GM11168 (cell line): Measurements from ENCODE around the gene CACYBP.

Experiments
- in situ Hi-C: fragments of 300-500 bp; cut with MboI; formaldehyde crosslinking; loops from one replicate; pipeline ENCODE4 v1.12.0; 2022; ENCODE audit warnings: low sequenced_read_pairs; ENCODE audit not compliant: unreplicated experiment

CACYBP gene, protein sequence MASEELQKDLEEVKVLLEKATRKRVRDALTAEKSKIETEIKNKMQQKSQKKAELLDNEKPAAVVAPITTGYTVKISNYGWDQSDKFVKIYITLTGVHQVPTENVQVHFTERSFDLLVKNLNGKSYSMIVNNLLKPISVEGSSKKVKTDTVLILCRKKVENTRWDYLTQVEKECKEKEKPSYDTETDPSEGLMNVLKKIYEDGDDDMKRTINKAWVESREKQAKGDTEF

DNA sequence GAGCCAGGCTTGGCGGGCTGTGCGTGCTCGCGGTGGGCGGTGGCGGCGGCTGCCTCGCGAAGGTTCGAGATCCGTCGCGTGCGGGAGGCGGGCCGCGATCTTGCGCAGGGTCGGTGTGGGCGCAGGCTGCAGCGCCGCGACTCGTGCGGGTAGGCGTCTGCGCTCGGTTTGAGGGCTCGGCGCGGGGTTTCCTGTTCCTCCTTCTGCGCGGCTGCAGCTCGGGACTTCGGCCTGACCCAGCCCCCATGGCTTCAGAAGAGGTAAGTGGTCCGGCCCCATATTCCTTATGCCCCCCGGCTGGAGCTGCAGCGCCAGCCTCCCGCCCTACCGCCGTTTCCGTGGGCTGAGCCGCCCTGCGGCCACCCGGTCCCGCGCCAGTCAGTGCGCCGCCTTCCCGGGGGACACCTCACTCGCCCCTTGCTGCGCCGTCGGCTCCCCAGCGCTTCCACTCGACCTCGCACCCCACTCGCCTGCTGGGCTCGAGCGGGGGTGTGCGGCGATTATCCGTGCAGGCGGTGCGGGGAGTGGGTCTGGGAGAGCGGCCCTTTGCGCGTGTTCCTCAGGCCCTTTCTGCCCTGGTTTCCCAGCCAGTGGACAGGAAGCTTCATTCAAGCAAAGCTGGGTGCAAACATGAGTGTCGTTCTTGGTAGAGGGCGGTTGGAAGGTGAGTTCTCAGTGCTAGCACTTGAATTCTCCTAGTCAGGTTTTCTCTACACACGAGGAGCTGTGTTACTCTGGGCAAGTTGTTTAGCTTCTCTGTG lies at the start of gene CACYBP:
Gene CACYBP, plus strand, starts transcription at position 12 of the 761 bp plus-strand sequence. Its CDS starts 234 bp downstream, at position 246.
- in situ Hi-C loops: loop anchor here (25.0 kb wide), 1 partner anchor 188 kb away; no protein-coding TSS in a partner anchor

DNA sequence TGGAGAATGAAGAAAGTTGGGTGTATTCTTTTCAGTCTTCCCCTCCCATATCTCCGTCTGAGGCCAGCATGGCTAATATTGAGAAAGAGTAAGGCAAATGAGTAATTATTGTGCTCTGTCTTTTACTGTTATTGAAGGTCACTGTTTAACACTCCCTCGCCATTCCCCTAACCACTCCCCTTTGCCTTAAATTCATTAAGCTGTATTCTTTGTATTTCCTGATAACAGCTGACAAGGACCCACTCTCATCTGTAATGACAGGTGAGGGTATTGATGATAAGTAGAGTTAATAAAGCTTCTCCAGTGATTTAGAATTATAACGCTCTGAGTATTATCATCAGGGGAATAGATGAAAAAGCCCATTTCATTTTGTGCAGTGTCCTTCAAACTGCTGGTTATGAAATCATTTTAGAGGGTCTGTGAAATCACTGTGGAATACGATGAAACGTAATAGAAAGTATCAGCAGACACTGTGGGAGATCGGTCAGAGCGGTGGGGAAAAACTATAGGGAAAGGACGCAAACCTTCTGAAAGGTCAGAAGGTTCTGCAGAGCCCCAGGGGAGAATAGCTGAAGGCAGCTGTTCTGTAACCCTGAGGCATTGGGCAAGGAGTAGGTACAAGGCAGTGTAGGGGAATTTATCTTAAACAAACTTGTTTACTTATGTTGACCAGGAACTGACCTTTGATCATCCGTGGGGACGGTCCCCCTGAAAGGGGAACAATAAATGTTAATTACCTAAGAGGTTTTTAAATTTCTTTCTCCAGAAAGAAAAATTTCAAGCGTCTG lies 46.3 kb upstream of the CACYBP start:
- in situ Hi-C loops: no loop called here

DNA sequence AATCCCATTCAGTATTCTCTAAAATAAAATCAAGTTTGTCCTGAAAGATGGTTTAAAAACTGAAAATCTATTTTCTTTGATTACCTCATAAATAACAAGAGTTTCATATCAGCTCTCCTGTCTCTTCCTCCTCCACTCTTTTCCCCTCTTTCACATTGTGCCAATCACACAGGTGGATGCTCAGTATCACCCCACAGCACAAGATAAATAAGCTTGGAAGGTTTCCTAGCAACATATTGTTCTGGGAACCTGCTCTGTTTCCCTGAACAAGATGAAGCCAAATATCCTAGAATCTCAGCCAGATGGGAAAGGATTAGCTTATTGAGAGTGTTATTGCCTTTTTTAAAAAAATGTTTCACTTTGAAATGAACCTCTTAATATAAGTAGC lies 45.7 kb upstream of the CACYBP start:
- in situ Hi-C loops: no loop called here

DNA sequence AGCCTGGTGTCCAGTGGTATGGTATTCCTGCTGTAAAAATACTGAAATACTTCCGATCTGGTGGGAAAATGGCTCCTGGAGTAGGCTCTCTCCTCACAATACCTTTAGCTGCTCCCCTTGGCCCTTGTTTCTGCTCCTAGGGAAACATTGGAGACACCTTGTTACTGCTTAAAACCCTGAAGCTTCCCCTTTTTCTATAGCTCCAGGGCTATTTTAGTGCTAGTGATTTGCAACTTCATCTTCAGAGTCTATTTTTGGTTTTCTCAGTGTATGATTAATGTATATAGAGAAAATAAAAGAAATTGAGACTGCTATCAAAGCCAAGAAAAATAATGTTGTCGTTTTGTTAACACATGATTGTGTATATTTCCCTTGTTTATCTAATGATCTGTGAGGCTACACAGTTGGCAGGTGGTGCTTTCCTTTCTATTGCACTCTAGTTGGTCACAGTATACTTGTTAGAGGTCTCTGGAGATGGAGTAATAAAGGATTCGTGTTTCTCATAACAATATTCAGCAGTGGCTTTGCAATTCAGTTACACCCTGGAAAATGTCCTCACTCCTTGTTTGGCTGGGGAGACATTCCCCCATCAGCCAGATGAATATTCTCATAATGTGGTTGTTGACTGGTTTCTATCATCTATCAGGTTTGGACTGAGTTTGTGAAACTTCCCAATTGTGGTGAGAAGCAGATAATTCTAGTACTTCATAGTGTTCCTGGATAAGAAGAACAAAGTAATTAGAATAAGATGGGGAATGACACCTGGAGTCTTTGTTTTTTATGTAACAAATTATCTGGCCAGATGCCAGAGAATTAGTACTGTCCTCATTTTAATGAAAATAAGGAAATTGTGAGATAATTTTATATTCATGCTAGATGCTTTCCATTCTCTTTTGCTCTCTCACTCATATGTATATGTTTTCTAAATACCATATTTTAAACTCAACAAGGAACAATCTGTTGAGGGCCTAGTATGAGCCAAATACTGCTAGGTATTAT lies 44.8 kb upstream of the CACYBP start:
- in situ Hi-C loops: no loop called here

DNA sequence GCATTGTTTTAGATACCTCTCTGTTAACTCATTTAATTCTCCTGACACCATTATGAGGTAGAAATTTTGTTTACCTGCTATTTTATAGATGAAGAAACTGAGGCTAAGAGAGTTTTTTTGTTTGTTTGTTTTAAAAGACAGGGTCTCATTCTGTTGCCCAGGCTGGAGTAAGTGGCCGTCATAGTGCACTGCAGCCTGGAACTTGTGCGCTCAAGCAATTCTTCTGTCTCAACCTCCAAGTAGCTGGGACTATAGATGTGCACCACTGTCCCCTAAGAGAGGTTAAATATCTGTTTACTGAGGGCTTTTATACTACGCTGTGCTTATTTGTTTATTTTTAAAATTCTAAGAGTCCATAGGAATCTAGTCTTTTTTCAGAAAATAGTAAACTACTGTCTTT lies 43.7 kb upstream of the CACYBP start:
- in situ Hi-C loops: no loop called here

DNA sequence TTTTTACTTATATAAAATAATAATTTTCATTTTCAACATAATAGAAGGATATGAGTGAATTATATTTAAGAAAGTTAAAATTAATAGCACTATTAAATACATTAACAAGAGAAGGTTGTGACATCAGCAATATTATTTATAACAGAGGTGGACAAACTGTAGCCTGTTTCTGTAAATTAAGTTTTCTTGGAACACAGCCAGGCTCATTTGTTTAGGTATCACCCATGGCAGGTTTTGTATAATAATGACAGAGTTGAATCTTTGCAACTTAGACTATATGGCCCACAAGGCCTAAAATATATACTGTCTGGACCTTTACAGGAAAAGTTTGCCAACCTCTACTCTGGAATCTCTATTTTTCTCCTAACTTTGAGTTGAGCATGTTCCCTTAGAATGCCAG lies 42.8 kb upstream of the CACYBP start:
- in situ Hi-C loops: no loop called here

DNA sequence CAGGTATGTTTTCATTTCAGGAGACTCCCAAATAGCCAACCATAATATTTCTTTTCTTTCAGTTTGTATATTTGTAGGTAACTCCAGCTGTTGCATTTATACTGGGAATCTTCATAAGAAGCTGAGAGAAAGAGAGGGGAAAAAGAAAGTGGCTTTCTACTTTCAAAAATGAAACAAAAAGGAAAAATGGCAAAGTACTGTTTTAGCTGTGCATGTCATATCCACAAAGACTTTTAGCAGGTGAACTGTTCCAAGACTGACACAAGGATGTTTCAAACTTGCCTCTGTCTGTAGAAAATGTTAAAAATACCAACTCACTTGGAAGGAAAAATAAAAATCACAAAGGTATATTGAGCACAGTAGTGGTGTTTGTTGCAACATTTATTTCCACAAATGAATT lies 41.9 kb upstream of the CACYBP start:
- in situ Hi-C loops: no loop called here

DNA sequence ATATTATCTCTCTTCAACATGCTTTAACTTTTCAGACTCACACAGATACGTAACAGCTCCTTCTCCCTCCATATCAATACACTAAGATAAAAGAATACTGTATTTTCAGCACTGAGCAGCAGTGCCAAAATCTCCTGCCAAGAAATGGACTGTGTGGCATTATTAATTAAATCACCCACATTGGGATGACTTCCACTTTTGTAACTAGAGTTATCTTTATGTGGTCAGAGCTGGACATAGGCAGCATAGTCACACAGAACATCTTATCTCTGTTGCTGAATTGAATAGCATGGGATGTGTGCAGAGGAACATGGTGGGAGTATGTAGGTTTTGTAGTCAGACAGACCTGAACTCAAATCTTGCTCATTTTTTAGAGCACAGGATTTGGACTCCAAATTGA lies 41.4 kb upstream of the CACYBP start:
- in situ Hi-C loops: no loop called here

DNA sequence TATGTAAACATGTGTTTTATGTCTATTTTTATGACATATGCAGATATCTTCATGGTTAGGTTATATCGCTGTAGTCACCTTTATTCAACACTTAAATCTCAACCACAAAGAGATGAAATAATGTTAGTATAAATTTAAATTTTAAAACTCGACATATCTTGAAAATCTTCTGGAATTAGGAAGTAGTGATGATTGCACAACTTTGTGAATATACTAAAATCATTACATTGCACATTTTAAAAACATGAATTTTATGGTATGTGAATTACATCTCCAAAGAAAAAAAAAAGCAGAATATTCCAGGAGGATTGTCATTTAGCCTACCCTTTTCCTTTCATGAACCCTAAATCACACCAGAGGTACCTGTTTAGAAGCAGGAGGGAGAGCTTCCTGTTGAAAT lies 39.4 kb upstream of the CACYBP start:
- in situ Hi-C loops: no loop called here

DNA sequence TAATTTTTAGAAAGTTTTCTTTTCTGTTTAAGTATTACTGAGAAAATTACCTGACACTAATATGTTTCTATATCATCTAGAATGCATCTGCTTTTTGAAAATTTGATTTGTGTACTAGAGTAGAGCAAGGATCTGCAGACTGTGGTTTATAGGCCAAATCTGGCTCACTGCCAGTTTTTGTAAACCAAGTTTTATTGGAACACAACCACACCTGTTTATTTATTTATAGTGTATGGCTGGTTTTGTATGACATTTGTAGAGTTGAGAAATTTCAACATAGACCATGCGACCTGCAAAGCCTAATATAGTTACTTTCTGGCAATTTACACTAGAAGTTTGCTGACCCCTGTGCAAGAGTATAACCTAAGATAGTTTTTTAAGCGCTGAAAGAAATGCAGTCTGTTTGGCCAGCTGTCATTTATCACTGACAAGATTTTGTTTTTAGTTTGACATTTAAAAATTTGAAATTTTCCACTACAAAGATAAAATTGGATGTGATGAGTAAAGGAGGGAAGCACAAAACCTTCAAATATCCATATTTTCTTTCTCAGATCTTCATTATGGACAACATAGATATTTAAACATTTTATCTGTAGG lies 36.1 kb upstream of the CACYBP start:
- in situ Hi-C loops: no loop called here

DNA sequence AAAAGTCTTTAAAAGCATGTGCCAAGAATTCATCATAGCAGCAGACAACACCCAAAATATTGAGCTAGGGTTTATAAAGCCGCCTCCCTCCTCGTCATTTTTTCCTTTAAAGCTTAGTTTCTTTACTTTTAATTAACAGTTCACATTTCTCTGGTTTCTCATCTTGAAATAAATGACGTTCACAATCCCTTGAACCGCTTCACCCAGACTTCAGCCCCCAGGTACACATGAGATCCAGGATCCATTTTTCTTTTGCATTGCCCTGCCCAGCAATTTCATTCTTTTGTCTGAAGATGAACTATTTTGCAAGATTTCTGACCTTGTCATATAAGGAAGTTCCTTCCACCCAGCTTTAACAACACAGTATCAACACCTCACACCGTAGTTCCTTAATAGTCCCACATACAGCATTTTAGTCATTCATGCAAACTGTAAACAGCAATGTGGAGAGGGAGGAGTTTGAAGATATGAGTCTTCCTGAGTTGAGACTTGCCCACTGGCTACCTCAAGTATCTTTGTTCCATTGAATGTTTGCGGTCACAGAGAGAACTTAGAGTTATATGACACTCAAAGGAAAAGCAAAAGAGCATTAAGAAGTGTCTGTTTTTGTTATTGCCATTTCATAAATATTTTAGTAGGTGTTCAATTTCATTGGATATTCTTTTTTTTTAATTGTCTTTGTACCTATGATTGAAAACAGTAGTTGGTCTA lies 35.3 kb upstream of the CACYBP start:
- in situ Hi-C loops: no loop called here

DNA sequence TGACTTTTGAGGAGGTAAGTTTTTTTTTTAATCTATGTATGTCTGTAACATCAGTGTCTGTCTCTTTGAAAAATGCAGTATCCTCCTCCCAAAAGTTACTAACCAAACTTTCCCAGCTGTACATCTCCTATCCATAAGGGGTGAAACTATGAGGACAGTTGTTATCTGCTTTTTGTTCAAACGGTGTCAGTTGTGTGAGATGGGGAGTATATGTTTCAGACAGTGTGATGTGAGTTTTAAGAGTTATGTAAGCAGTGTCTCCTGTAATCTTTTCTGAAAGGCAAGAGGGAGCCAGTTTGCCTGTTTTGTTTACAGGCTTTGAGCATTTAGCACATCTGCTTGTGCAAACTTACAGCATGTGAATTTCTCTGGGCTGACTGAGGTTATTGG lies 34.8 kb upstream of the CACYBP start:
- in situ Hi-C loops: no loop called here

DNA sequence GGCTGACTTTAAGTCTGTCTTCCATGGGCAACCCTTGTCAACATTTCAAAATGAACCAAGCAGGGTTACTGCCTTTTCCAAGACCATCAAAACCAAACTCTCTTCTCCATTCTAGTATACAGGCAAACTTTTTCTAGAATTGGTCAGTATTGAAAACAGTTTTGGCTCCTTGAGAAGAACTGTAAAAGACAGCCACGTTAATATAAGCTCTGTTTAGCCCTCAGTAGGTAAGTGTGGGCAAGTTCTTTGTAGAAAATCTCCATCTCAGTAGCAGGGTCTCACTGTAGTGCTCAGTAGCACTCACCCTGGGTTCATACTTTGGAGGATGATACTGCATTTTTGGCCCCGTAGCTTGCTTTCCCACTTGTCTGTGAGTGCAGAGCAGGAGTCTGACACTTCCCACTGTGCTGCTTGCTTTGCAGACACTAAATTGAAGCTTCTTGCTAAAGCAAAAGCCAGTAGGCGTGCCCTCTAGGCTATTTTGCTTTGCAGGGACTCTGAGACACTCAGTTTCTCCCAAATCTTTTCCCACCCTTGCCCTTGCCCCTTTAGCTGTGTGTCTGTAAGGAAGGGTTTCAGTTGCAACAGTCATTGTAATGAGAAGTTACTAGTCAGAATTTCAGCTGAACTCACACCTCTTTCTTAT lies 34.3 kb upstream of the CACYBP start:
- in situ Hi-C loops: no loop called here

DNA sequence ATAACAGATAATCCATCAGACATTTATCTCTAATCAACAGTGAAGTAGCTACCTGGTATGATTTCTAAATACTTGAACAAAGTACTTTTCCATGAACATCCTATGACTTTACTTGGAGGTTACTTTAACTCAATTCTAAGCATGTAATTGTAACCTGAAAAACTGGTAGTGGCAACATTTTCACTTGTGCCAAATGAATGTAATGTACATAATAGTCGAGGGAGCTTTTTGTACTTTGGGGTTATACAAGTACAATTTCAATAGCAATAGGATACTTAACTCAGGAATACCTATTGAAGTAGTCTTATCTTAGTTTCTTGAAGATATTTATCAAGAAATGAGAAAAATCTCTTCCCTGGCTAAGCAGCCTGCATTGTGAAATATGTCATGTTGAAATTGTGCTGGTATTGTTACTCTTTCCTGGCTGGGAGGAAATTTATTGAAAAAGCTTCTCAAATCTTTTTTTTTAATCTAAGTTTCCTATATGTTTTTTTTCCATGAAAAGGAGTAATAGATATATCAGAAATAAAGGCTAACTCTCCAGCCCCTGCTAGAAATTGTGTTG lies 33.7 kb upstream of the CACYBP start:
- in situ Hi-C loops: no loop called here

DNA sequence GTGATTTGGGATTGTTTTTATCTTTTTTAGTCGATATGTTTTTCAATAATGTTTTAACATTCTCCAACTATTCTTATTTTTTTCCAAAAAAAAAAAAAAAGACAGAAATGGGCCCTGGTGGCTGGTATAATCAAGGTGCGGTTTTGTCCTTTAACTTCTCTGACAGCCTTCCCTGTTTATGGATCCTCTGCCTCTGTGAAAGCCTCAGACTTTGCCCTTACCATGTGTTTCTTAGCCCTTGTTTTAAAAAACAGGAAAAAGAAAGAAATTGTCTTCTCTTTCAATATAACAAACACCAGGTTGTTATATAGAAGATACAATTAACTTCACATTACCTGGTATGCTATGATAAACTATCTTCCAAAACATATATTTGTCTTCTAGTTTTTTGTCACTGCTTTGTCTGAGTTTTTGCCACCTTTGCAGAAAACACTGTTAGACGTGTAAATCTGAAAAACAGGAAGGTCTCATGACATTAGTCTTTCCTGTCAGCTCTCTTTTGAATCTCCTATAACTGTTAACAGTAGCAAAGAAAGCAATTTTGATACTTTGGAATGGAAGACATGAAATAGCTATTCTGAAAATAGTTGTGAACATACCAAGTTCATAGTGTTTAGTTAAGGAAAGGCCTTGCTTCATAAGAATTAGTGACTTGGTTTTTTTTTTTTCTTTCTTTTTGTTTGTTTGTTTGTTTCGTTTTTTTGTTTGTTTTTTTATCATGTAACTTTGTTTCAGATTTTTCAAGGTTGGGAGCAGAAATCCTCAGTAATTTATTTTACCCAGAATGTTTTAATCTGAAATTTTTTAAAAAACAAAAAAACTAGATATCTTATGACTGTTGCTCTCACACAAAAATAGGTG lies 31.7 kb upstream of the CACYBP start:
- in situ Hi-C loops: no loop called here

DNA sequence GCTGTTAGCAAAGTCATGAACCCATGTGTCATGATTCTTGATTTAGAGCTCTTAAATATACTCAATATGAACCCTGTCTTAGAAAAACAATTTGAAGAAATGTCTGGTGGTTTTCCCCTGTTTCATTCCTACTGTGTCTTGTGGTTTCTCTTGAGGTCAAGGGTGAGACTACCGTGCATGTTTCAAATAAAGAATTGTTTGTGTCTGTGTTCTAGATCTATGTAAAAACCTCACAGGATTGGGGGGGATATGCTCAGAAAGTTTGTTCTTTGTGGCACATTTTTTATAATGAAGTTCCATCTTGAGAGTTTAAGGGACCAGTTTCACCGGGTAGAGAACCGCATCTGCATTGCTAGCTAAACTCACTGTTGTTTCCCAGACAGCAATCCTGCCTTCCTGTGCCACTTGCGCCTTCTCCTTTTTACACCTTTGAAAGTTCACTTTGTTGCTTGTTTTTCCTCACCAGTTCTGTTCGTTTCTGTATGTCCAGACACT lies 30.9 kb upstream of the CACYBP start:
- in situ Hi-C loops: no loop called here

DNA sequence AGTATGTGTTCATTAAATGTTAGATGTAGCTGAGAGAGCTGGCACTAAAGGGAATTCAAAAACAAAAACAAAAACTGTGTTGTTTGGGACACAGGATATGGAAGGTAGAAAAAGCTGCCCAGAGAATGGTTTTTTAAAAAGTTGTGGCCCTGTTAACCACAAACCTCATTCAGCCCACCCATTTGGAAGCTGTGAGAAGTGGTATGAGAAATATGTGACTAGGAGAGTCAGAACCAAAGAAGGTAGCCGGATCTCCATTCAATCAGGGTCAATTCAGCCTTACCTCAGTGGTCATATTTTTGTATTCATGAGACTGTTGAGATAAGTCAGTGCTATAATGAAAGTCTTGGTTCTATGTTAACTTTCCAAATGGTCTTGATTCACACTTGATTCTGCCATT lies 29.8 kb upstream of the CACYBP start:
- in situ Hi-C loops: no loop called here
